GM23248 (cell line): ENCODE results near the gene STX8. TPM values are rescaled to one million over a fixed set of nuclear protein-coding genes. Genes with fewer than 3 reads are reported as not detected.

Experiments
- DNase-seq: peaks from one replicate; pipeline ENCODE4 v3.0.0-alpha.2; 2015
- H2AFZ ChIP-seq: fragments of 200-600 bp; sonication (generic); 2 replicates; pipeline ENCODE4 v1.6.1; 2016; ENCODE audit warnings: antibody characterized with exemption
- H3F3A ChIP-seq: fragments of 200-600 bp; sonication (generic); 2 replicates; pipeline ENCODE4 v1.6.1; 2016; ENCODE audit warnings: mild to moderate bottlenecking, antibody characterized with exemption, mixed run types; ENCODE audit not compliant: insufficient read depth
- H3K27ac ChIP-seq: fragments of 200-600 bp; sonication (generic); 2 replicates; pipeline ENCODE4 v1.5.1; 2016; ENCODE audit warnings: mild to moderate bottlenecking
- H3K27me3 ChIP-seq: fragments of 200-600 bp; sonication (generic); replicated peaks from 2 replicates; pipeline ENCODE4 v1.6.1; 2016; ENCODE audit warnings: mild to moderate bottlenecking; ENCODE audit not compliant: insufficient read depth
- H3K36me3 ChIP-seq: fragments of 200-600 bp; sonication (generic); 2 replicates; pipeline ENCODE4 v1.6.1; 2016; ENCODE audit warnings: low read depth, mild to moderate bottlenecking
- H3K4me1 ChIP-seq: fragments of 200-600 bp; sonication (generic); 2 replicates; pipeline ENCODE4 v1.6.1; 2016; ENCODE audit warnings: mild to moderate bottlenecking; ENCODE audit not compliant: insufficient read depth
- H3K4me2 ChIP-seq: fragments of 200-600 bp; sonication (generic); one replicate; pipeline ENCODE4 v1.6.1; 2016; ENCODE audit warnings: mild to moderate bottlenecking; ENCODE audit not compliant: unreplicated experiment
- H3K4me3 ChIP-seq: fragments of 200-600 bp; sonication (generic); 2 replicates; pipeline ENCODE4 v1.5.1; 2016; ENCODE audit warnings: mild to moderate bottlenecking
- H3K79me2 ChIP-seq: fragments of 200-600 bp; sonication (generic); 2 replicates; pipeline ENCODE4 v1.6.1; 2016; ENCODE audit warnings: mild to moderate bottlenecking; ENCODE audit not compliant: insufficient read depth
- H3K9ac ChIP-seq: fragments of 200-600 bp; sonication (generic); 2 replicates; pipeline ENCODE4 v1.6.1; 2016; ENCODE audit warnings: mild to moderate bottlenecking
- H3K9me2 ChIP-seq: fragments of 200-600 bp; sonication (generic); 2 replicates; pipeline ENCODE4 v1.6.1; 2016; ENCODE audit warnings: mixed run types, mild to moderate bottlenecking, moderate library complexity; ENCODE audit not compliant: insufficient read depth
- H3K9me3 ChIP-seq: fragments of 200-600 bp; sonication (generic); one replicate; pipeline ENCODE4 v1.6.1; 2017; ENCODE audit warnings: low read depth
- H4K20me1 ChIP-seq: fragments of 200-600 bp; sonication (generic); 2 replicates; pipeline ENCODE4 v1.6.0; 2016; ENCODE audit not compliant: insufficient read depth
- EZH2 ChIP-seq: fragments of 200-600 bp; sonication (generic); IDR thresholded peaks from 2 replicates; pipeline ENCODE4 v1.6.1; 2018; ENCODE audit warnings: antibody characterized with exemption, mild to moderate bottlenecking; ENCODE audit not compliant: insufficient read depth, poor library complexity, severe bottlenecking
- EZH2phosphoT487 ChIP-seq: fragments of 200-600 bp; sonication (generic); IDR thresholded peaks from 2 replicates; pipeline ENCODE4 v1.6.1; 2018; ENCODE audit warnings: antibody characterized with exemption, moderate library complexity, mild to moderate bottlenecking, low read depth; ENCODE audit not compliant: insufficient read depth
- WGBS, 2 experiments: methylation state at CpG; one replicate each; pipeline ENCODE4 v1.1.6; 2015 to 2017; ENCODE audit warnings: low lambda C conversion rate in 2 of 2, low coverage in 1 of 2; ENCODE audit errors: missing lambda C conversion rate in 2 of 2; 5-methylcytosine and 5-hydroxymethylcytosine counted together
- in situ Hi-C: fragments of 300-500 bp; cut with MboI; formaldehyde crosslinking; loops from 2 replicates; pipeline ENCODE4 v1.15.0; 2020
- polyA plus RNA-seq: library from polyadenylated mRNA; unstranded; fragments of >200 nt; fragmentation: Nextera tagmentation; extraction: Ambion mirVana; gene quantifications from 2 replicates; pipeline ENCODE4 v1.2.1, GENCODE V29; 2016
- total RNA-seq: library from RNA; depleted of rRNA; stranded (reverse); fragments of >200 nt; shearing (Covaris generic); gene quantifications from 2 replicates; pipeline ENCODE4 v1.2.3, GENCODE V29; 2014

STX8 gene
- total and polyA plus RNA-seq, 2 experiments from 2014 or later = 40.7 to 84.3 TPM

GRCh38 chr17:9532715-9533114 is 42.9 kb downstream of the STX8 start:
- Histone ChIP-seq H4K20me1 (no peaks in the 10 kb centered on the region), H3F3A (no peaks in the 10 kb centered on the region), H3K4me3 (no peak overlapping the region), H3K4me2 (no peak overlapping the region), H3K9ac (no peak overlapping the region), H3K79me2 (no peaks in the 10 kb centered on the region), H3K9me3 (no peaks in the 10 kb centered on the region), H2AFZ (no peak overlapping the region), H3K27ac (no peak overlapping the region), H3K27me3 (no peaks in the 10 kb centered on the region), H3K9me2 (no peaks in the 10 kb centered on the region), H3K36me3 (no peaks in the 10 kb centered on the region), H3K4me1 (no peaks in the 10 kb centered on the region)
- 85 to 88% methylated on average over 3 of the region's 3 CpGs for whole genome bisulfite sequencing, 2 experiments
- no peak for DNase-seq
- no peak for TF ChIP-seq EZH2
- TF ChIP-seq EZH2phosphoT487 = no peak
- in situ Hi-C loops = loop anchor here (10.0 kb wide), 1 partner anchor 548 kb away; no protein-coding TSS in a partner anchor

GRCh38 chr17:9531034-9531433 is 44.6 kb downstream of the STX8 start:
- Histone ChIP-seq H3K9me2 (no peaks in the 10 kb centered on the region), H3K36me3 (no peaks in the 10 kb centered on the region), H3K79me2 (no peaks in the 10 kb centered on the region), H3K9ac (no peak overlapping the region), H2AFZ (no peak overlapping the region), H3K27ac (no peak overlapping the region), H4K20me1 (no peaks in the 10 kb centered on the region), H3F3A (no peaks in the 10 kb centered on the region), H3K9me3 (no peaks in the 10 kb centered on the region), H3K4me2 (no peak overlapping the region), H3K4me1 (no peaks in the 10 kb centered on the region), H3K27me3 (no peaks in the 10 kb centered on the region), H3K4me3 (no peak overlapping the region)
- 43 to 44% methylated on average over 2 of the region's 2 CpGs for WGBS, 2 experiments
- no peak for DNase-seq
- no peak for TF ChIP-seq EZH2phosphoT487
- no peak for TF ChIP-seq EZH2
- in situ Hi-C loops = loop anchor here (10.0 kb wide), 1 partner anchor 546 kb away; no protein-coding TSS in a partner anchor

- Histone ChIP-seq H3K4me3 (no peak overlapping the region), H3K79me2 (no peaks in the 10 kb centered on the region), H3K4me2 (no peak overlapping the region), H2AFZ (no peak overlapping the region), H3K9me2 (no peaks in the 10 kb centered on the region), H3K36me3 (no peaks in the 10 kb centered on the region), H3K27me3 (no peaks in the 10 kb centered on the region), H3K4me1 (no peaks in the 10 kb centered on the region), H3K27ac (no peak overlapping the region), H3F3A (no peaks in the 10 kb centered on the region), H3K9ac (no peak overlapping the region), H3K9me3 (no peaks in the 10 kb centered on the region), H4K20me1 (no peaks in the 10 kb centered on the region)
- DNase-seq = peak; percentile 63
- in situ Hi-C loops = no loop called here
- 59 to 78% methylated on average over 4 to 5 of the region's 5 CpGs for WGBS, 2 experiments
- no peak for TF ChIP-seq EZH2
- no peak for TF ChIP-seq EZH2phosphoT487
These were observed 46.5 kb downstream of the STX8 start for GRCh38 chr17:9529033-9529700.

- no peak overlapping the region for H2AFZ ChIP-seq
- no peaks in the 10 kb centered on the region for H4K20me1 ChIP-seq
- no peaks in the 10 kb centered on the region for H3K79me2 ChIP-seq
- H3K36me3 ChIP-seq = no peaks in the 10 kb centered on the region
- no peaks in the 10 kb centered on the region for H3K4me1 ChIP-seq
- no peak overlapping the region for H3K4me3 ChIP-seq
- no peaks in the 10 kb centered on the region for H3K27me3 ChIP-seq
- H3K4me2 ChIP-seq = no peak overlapping the region
- WGBS, 2 experiments = 65 to 67% methylated on average over 3 of the region's 3 CpGs
- no peak overlapping the region for H3K27ac ChIP-seq
- H3F3A ChIP-seq = no peaks in the 10 kb centered on the region
- no peak overlapping the region for H3K9ac ChIP-seq
- TF ChIP-seq EZH2 (no peak), EZH2phosphoT487 (no peak)
- DNase-seq = no peak
- H3K9me3 ChIP-seq = no peaks in the 10 kb centered on the region
- H3K9me2 ChIP-seq = no peaks in the 10 kb centered on the region
- in situ Hi-C loops = no loop called here
These were observed 47.8 kb downstream of the STX8 start for GRCh38 chr17:9527788-9528187.
